Occipital lobe (tissue), 2 donors: ENCODE data around the gene MSANTD7. TPM values are rescaled to one million over a fixed set of nuclear protein-coding genes. Genes with fewer than 3 reads are reported as not detected.
"Not testable (repeated sequence)": the region's sequence is repeated elsewhere in the genome, so short reads cannot be mapped to it uniquely, and the experiment has no call there.

Experiments
- DNase-seq: peaks from one replicate; lab custom pipeline; 2025; lab: John Stamatoyannopoulos, UW
- total RNA-seq: library from RNA; depleted of rRNA; stranded (reverse); fragments of >200 nt; gene quantifications from one replicate; pipeline ENCODE4 v1.2.3, GENCODE V29; 2014

The MSANTD7 gene, protein sequence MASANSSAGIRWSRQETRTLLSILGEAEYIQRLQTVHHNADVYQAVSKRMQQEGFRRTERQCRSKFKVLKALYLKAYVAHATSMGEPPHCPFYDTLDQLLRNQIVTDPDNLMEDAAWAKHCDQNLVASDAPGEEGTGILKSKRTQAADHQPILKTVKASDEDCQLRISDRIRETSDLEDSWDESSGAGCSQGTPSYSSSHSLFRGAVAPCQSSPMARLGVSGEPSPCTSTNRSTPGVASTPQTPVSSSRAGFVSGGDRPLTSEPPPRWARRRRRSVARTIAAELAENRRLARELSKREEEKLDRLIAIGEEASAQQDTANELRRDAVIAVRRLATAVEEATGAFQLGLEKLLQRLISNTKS
- total RNA-seq, result 34.3 TPM

GRCh38 chr10:14837757-14838581 is at the start of gene MSANTD7, which contains the start of the genes CDNF and HSPA14:
MSANTD7 (plus strand) TSS chr10:14838306; CDS start chr10:14842285, 3,979 bp downstream.
CDNF (minus strand) TSS chr10:14838037; CDS start chr10:14837946, 91 bp downstream.
HSPA14 (plus strand) TSS chr10:14838306; CDS start chr10:14838403, 97 bp downstream.
- peak; percentile 98 for DNase-seq

DNA sequence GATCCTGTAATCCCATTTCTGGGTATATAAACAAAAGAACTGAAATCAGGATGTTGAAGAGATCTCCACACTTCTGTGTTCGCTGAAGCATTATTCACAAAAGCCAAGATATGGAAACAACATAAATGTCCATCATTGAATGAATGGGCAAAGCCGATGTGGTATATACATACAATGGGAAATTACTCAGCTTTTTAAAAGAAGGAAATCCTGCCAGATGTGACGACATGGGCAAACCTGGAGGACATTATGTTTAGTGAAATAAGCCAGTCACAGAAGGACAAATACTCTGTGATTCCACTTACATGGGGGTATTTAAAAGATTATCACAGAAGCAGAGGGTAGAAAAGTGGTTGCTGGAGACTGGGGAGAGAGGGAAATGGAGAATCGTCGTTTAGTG is 39.5 kb upstream of the MSANTD7 start:
- DNase-seq, result no peak

GRCh38 chr10:14800397-14800796 is 37.7 kb upstream of the MSANTD7 start:
- DNase-seq, result no peak

GRCh38 chr10:14801723-14802122 is 36.4 kb upstream of the MSANTD7 start:
- no peak for DNase-seq

DNA sequence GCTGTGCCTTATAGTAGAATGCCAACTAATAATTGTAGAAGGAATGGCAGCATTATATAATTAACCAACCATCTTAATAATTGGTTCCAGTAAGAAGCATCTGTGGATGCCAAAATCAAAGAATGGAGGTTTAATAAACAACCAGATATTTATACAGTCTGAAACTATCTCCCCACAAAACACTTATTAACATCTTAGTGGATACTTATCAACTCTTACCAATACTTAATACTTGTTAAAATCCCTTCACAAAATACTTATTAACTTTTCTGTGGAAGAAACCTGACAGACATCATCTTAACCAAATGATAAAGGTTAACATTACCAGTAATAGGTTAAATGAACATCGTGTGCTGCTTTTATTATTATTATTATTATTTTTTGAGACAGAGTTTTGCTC is 34.3 kb upstream of the MSANTD7 start:
- no peak for DNase-seq

GRCh38 chr10:14806318-14806717 is 31.8 kb upstream of the MSANTD7 start:
- DNase-seq, result no peak

DNA sequence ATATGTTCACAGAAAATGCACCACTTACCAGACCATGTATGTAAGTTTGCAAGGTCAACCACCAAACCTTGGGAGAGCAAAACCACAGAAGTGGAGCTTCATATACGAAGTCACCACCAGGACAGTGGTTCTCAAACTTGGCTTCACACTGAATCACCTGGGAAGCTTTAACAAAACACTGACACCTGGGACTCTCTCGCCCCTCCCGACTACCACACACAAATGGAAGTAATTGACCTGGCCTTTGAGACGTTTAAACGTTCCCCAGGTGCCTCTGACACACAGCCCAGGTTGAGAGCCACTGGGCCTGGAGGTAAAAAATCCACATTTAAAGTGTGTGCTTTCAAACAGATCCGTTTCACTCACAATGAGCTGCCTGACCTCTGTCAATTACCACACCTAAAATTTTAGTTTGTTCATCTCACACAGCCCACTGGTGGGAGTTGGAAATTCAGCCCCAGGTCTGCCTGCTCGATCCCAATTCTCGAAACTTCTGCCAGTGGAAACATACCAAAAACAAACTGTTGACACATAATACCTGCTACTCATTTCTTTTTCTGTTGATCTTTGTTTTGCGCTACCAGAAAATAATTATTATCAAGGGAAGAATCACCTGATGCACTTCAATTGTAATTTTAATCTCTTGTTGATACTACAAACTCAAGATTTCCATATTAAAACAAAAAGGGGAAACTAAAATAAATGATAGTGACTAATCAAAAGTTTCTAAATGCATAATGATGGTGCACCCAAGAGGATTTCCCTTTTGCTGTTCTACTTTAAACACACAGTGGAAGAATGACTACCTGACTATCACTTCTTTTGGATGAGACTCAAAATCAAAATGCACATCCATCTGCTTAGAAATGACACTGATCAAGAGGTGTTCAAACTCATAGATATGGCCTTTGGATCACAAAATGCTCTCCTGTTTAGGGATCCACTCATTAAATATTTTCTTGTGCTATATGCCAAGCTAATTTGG is 26.8 kb upstream of the MSANTD7 start:
- no peak for DNase-seq

GRCh38 chr10:14812271-14812670 is 25.8 kb upstream of the MSANTD7 start:
- DNase-seq, result no peak

GRCh38 chr10:14815681-14816080 is 22.4 kb upstream of the MSANTD7 start:
- DNase-seq, result no peak

DNA sequence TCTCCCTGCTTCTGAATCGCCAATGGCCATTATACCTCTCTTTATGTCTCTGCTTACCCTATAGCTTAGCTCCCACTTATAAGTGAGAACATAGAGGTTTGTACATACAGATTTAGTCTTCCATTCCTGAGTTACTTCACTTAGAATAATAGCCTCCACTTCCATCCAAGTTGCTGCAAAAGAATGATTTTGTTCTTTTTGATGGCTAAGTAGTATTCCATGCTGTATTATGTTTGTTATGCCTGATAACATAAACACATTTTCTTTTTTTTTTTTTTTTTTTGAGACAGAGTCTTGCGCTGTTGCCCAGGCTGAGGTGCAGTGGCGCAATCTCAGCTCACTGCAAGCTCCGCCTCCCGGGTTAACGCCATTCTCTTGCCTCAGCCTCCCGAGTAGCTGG is 21.4 kb upstream of the MSANTD7 start:
- not testable (repeated sequence) for DNase-seq

- DNase-seq, result no peak
Observed at GRCh38 chr10:14820010-14820774, 17.9 kb upstream of the MSANTD7 start.

DNA sequence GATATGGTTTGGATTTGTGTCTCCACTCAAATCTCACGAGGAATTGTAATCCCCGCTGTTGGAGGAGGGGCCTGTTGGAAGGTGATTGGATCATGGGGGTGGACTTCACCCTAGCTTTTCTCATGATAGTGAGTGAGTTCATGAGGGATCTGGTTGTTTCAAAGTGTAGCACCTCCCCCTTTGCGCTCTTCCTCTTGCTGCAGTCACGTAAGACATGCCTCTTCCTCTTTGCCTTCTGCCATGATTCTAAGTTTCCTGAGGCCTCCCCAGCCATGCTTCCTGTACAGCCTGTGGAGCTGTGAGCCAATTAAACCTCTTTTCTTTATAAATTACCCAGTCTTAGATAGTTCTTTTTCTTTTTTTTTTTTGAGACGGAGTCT is 17.3 kb upstream of the MSANTD7 start:
- DNase-seq, result no peak

- no peak for DNase-seq
Observed at GRCh38 chr10:14821635-14822375, 16.3 kb upstream of the MSANTD7 start.

GRCh38 chr10:14822879-14823755 is 15.0 kb upstream of the MSANTD7 start:
- no peak for DNase-seq

GRCh38 chr10:14823966-14824365 is 14.1 kb upstream of the MSANTD7 start:
- DNase-seq, result no peak

DNA sequence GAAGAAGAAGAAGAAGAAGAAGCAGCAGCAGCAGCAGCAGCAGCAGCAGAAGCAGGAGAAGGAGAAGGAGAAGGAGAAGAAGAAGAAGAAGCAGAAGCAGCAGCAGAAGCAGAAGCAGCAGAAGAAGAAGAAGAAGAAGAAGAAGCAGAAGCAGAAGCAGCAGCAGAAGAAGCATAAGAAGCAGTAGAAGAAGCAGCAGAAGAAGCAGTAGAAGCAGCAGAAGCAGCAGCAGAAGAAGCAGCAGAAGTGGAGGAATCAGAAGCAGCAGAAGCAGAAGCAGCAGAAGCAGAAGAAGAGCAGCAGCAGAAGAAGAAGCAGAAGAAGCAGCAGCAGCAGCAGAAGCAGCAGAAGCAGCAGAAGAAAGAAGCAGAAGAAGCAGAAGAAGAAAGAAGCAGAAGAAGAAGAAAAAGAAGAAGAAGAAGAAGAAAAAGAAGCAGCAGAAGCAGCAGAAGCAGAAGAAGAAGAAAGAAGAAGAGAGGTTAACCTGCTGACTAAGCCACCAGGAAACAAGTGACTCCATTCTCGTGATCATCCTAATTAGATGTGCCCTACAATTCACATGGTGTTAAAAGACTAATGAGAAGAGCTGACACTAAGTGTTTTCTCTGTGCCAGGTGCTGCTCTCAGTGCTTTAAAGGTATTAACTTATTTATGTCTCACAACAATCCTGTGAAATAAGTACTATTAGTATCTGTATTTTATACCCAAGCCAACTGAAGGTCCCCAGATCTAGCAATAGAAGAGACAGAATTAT is 11.9 kb upstream of the MSANTD7 start:
- DNase-seq, result no peak

GRCh38 chr10:14833106-14833505 is 5.0 kb upstream of the MSANTD7 start:
- no peak for DNase-seq

- no peak for DNase-seq
Observed at GRCh38 chr10:14836208-14836607, 1.9 kb upstream of the MSANTD7 start.
